Small intestine (tissue), 7 donors: ENCODE measurements around the gene DNAJB9. TPM values are rescaled to one million over a fixed set of nuclear protein-coding genes. Genes with fewer than 3 reads are reported as not detected.

Experiments
- DNase-seq, 2 donors: peaks; one replicate each; pipeline versions ENCODE4 v3.0.0 to v3.0.0-alpha.2; 2013
- FAIRE-seq: peaks from 2 replicates; lab custom pipeline; 2012; peaks lifted over from hg19 to GRCh38; lab: Jason Lieb, UNC
- H3K27ac ChIP-seq, 3 donors: one replicate each; pipeline ENCODE4 v1.5.1; 2013; ENCODE audit warnings: low read length in 2 of 3, mild to moderate bottlenecking in 2 of 3, control low read depth in 1 of 3, inconsistent platforms in 1 of 3, low read depth in 1 of 3, moderate library complexity in 1 of 3
- H3K27me3 ChIP-seq, 3 donors: one replicate each; pipeline ENCODE4 v1.6.1; 2013; ENCODE audit warnings: low read length in 3 of 3, inconsistent platforms in 1 of 3; ENCODE audit not compliant: control insufficient read depth in 3 of 3, insufficient read depth in 3 of 3
- H3K36me3 ChIP-seq, 3 donors: one replicate each; pipeline ENCODE4 v1.6.1; 2013; ENCODE audit warnings: low read length in 3 of 3, inconsistent platforms in 1 of 3, low read depth in 1 of 3, mild to moderate bottlenecking in 1 of 3, moderate library complexity in 1 of 3; ENCODE audit not compliant: control insufficient read depth in 3 of 3, insufficient read depth in 2 of 3
- H3K4me1 ChIP-seq, 3 donors: one replicate each; pipeline ENCODE4 v1.6.1; 2013; ENCODE audit warnings: low read length in 2 of 3, inconsistent platforms in 1 of 3, low read depth in 1 of 3, mild to moderate bottlenecking in 1 of 3, moderate library complexity in 1 of 3; ENCODE audit not compliant: control insufficient read depth in 3 of 3, insufficient read depth in 2 of 3
- H3K4me3 ChIP-seq, 3 donors: one replicate each; pipeline ENCODE4 v1.5.1; 2013; ENCODE audit warnings: low read length in 3 of 3, control low read depth in 1 of 3, inconsistent platforms in 1 of 3, low read depth in 1 of 3, mild to moderate bottlenecking in 1 of 3, moderate library complexity in 1 of 3
- H3K9me3 ChIP-seq, 2 donors: one replicate each; pipeline ENCODE4 v1.6.1; 2013; ENCODE audit warnings: low read depth in 1 of 2, low read length in 1 of 2; ENCODE audit not compliant: control insufficient read depth in 2 of 2, insufficient read depth in 1 of 2
- WGBS, 3 donors: extraction: QIAGEN DNeasy Blood & Tissue Kit; methylation state at CpG; one replicate each; pipeline ENCODE4 v1.1.7; 2013; 5-methylcytosine and 5-hydroxymethylcytosine counted together
- polyA plus RNA-seq, 4 donors: library from polyadenylated mRNA; stranded (reverse) in 3 of 4; unstranded in 1 of 4; fragments of 200-250 nt in 3 of 4; fragments of 120-200 nt in 1 of 4; gene quantifications; one replicate each; pipeline versions ENCODE4 v1.2.1 to v1.2.3, GENCODE V29; 2013
- donor health status: healthy with polysubstance abuse.
- donor health status: control.
- donor health status: control.
- donor health status: Bipolar disorder and iron deficiency.
- donor health status: healthy.

The DNAJB9 gene
- polyA plus RNA-seq, 4 donors, result 3.4 to 36.7 (median 12.2) TPM

GRCh38 chr7:108586274-108586710, 16.6 kb downstream of the DNAJB9 start:
- no peak overlapping the region for H3K27ac ChIP-seq
- no peak overlapping the region for H3K4me3 ChIP-seq
- FAIRE-seq (no peak), DNase-seq (no peak)
- H3K36me3 ChIP-seq, result no peaks in the 10 kb centered on the region
- peaks cover 0 to 22% (median 0%) of the 10 kb centered on the region in 3 donors for H3K4me1 ChIP-seq
- no peaks in the 10 kb centered on the region for H3K27me3 ChIP-seq
- 52 to 73% (median 65%) methylated on average over 2 of the region's 3 CpGs for WGBS, 3 donors
- no peaks in the 10 kb centered on the region for H3K9me3 ChIP-seq

GRCh38 chr7:108589199-108589598, 19.5 kb downstream of the DNAJB9 start:
- Histone ChIP-seq H3K27ac (peak overlapping the region in 1 of 3 donors; percentile 82), H3K4me3 (no peak overlapping the region), H3K4me1 (peaks cover 0 to 29% (median 0%) of the 10 kb centered on the region in 3 donors), H3K36me3 (no peaks in the 10 kb centered on the region), H3K9me3 (no peaks in the 10 kb centered on the region), H3K27me3 (no peaks in the 10 kb centered on the region)
- FAIRE-seq (no peak), DNase-seq (no peak)

- peak overlapping the region in 1 of 3 donors; percentile 82 for H3K27ac ChIP-seq
- peak in 1 of 2 donors; percentile 42 for DNase-seq
- 43 to 57% (median 55%) methylated on average over 1 of the region's 1 CpG for WGBS, 3 donors
- FAIRE-seq, result no peak
- no peaks in the 10 kb centered on the region for H3K9me3 ChIP-seq
- peaks cover 0 to 29% (median 0%) of the 10 kb centered on the region in 3 donors for H3K4me1 ChIP-seq
- H3K27me3 ChIP-seq, result no peaks in the 10 kb centered on the region
- no peaks in the 10 kb centered on the region for H3K36me3 ChIP-seq
- no peak overlapping the region for H3K4me3 ChIP-seq
Measured at GRCh38 chr7:108589874-108590273, 20.2 kb downstream of the DNAJB9 start.

GRCh38 chr7:108590606-108591005, 20.9 kb downstream of the DNAJB9 start:
- FAIRE-seq, result no peak
- WGBS, 3 donors, result 57 to 69% (median 68%) methylated on average over 2 of the region's 2 CpGs
- no peak overlapping the region for H3K4me3 ChIP-seq

GRCh38 chr7:108592646-108593201, 23.1 kb downstream of the DNAJB9 start:
- FAIRE-seq (no peak), DNase-seq (peak; percentile 43 to 55)
- no peak overlapping the region for H3K27ac ChIP-seq
- H3K4me3 ChIP-seq, result no peak overlapping the region
- WGBS, 3 donors, result 9 to 30% (median 25%) methylated on average over 3 of the region's 3 CpGs
- H3K27me3 ChIP-seq, result no peaks in the 10 kb centered on the region
- no peaks in the 10 kb centered on the region for H3K9me3 ChIP-seq
- H3K36me3 ChIP-seq, result no peaks in the 10 kb centered on the region
- peaks cover 0 to 29% (median 0%) of the 10 kb centered on the region in 3 donors for H3K4me1 ChIP-seq

More at GRCh38 chr7:108590606-108591005, 20.9 kb downstream of the DNAJB9 start:
- peak in 1 of 2 donors; percentile 85 for DNase-seq
- Histone ChIP-seq H3K36me3 (no peaks in the 10 kb centered on the region), H3K9me3 (no peaks in the 10 kb centered on the region), H3K27me3 (no peaks in the 10 kb centered on the region), H3K27ac (peak overlapping the region in 1 of 3 donors; percentile 82), H3K4me1 (peaks cover 0 to 29% (median 0%) of the 10 kb centered on the region in 3 donors)

- Histone ChIP-seq H3K9me3 (no peaks in the 10 kb centered on the region), H3K36me3 (no peaks in the 10 kb centered on the region), H3K27ac (no peak overlapping the region), H3K4me1 (peaks cover 0 to 11% (median 0%) of the 10 kb centered on the region in 3 donors), H3K4me3 (no peak overlapping the region), H3K27me3 (no peaks in the 10 kb centered on the region)
- DNase-seq (no peak), FAIRE-seq (no peak)
- whole genome bisulfite sequencing, 3 donors, result 60 to 75% (median 61%) methylated on average over 4 of the region's 4 CpGs
Measured at GRCh38 chr7:108596560-108596959, 26.9 kb downstream of the DNAJB9 start.

- WGBS, 3 donors, result 52 to 77% (median 73%) methylated on average over 2 of the region's 2 CpGs
- Histone ChIP-seq H3K27ac (no peak overlapping the region), H3K4me1 (peaks cover 0 to 2% (median 0%) of the 10 kb centered on the region in 3 donors), H3K9me3 (no peaks in the 10 kb centered on the region), H3K4me3 (no peak overlapping the region), H3K36me3 (no peaks in the 10 kb centered on the region), H3K27me3 (no peaks in the 10 kb centered on the region)
- DNase-seq, result peak in 1 of 2 donors; percentile 14
- no peak for FAIRE-seq
Measured at GRCh38 chr7:108598153-108598552, 28.5 kb downstream of the DNAJB9 start.

GRCh38 chr7:108598914-108599580, 29.4 kb downstream of the DNAJB9 start:
- Histone ChIP-seq H3K27me3 (no peaks in the 10 kb centered on the region), H3K36me3 (no peaks in the 10 kb centered on the region), H3K9me3 (no peaks in the 10 kb centered on the region), H3K27ac (no peak overlapping the region), H3K4me1 (no peaks in the 10 kb centered on the region), H3K4me3 (no peak overlapping the region)
- FAIRE-seq (no peak), DNase-seq (no peak)
- 78 to 90% (median 86%) methylated on average over 6 of the region's 6 CpGs for WGBS, 3 donors
